DOHH2 (cell line): ENCODE results near the gene VPS33B.

Experiments used
- CTCF ChIP-seq: fragments of 200-600 bp; sonication (generic); IDR thresholded peaks from one replicate; pipeline ENCODE4 v1.5.1; 2014; ENCODE audit warnings: antibody characterized with exemption, mild to moderate bottlenecking, low read depth, low read length; ENCODE audit not compliant: poor library complexity, severe bottlenecking
- EZH2phosphoT487 ChIP-seq: fragments of 200-600 bp; sonication (generic); IDR thresholded peaks from 2 replicates; pipeline ENCODE4 v1.6.1; 2017; ENCODE audit warnings: borderline replicate concordance, mild to moderate bottlenecking, antibody characterized with exemption, low read length, moderate library complexity, mixed read lengths

DNA sequence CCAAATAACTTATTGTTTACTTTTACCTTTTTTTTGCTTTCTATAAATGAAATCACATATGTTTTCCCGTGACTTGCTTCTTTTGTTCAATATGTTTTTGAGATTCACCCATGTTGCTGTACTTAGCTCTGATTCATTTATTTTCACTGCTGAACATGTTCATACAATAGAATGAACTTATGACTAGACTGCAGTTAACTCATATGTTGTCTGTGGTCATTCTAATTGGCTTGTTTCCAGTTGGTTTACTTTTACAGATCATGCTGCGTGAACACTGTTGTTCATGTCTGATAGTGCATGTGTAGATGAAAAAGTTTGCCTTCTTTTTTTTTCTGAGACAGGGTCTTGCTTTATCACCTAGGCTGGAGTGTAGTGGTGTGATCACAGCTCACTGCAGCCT is 46.0 kb upstream of the VPS33B start:
- TF ChIP-seq CTCF (no peak), EZH2phosphoT487 (no peak)
